ENCODE measurements around the gene MFSD2A. TPM values are rescaled to one million over a fixed set of nuclear protein-coding genes. Genes with fewer than 3 reads are reported as not detected.
"Not testable (repeated sequence)": the region's sequence is repeated elsewhere in the genome, so short reads cannot be mapped to it uniquely, and the experiment has no call there.

MFSD2A gene
- total RNA-seq, 1 donor from 2014 or later, result 4.6 TPM

- DNase-seq (ENCODE audit: low read depth), result no peak
- Histone ChIP-seq H3K27me3 (ENCODE audit: control insufficient read depth, insufficient read depth, low read length) (no peaks in the 10 kb centered on the region), H3K36me3 (ENCODE audit: control insufficient read depth, insufficient read depth, low read length) (peaks cover 3% of the 10 kb centered on the region), H3K4me3 (ENCODE audit: low read depth, low read length) (no peak overlapping the region)
- TF ChIP-seq, protein P1, sequence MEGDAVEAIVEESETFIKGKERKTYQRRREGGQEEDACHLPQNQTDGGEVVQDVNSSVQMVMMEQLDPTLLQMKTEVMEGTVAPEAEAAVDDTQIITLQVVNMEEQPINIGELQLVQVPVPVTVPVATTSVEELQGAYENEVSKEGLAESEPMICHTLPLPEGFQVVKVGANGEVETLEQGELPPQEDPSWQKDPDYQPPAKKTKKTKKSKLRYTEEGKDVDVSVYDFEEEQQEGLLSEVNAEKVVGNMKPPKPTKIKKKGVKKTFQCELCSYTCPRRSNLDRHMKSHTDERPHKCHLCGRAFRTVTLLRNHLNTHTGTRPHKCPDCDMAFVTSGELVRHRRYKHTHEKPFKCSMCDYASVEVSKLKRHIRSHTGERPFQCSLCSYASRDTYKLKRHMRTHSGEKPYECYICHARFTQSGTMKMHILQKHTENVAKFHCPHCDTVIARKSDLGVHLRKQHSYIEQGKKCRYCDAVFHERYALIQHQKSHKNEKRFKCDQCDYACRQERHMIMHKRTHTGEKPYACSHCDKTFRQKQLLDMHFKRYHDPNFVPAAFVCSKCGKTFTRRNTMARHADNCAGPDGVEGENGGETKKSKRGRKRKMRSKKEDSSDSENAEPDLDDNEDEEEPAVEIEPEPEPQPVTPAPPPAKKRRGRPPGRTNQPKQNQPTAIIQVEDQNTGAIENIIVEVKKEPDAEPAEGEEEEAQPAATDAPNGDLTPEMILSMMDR (IDR thresholded peaks at IDR 0.05; ENCODE audit: insufficient read depth, low read length, poor library complexity, severe bottlenecking), result no peak
These were observed 4.8 kb downstream of the MFSD2A start for GRCh38 chr1:39959651-39960333.

DNA sequence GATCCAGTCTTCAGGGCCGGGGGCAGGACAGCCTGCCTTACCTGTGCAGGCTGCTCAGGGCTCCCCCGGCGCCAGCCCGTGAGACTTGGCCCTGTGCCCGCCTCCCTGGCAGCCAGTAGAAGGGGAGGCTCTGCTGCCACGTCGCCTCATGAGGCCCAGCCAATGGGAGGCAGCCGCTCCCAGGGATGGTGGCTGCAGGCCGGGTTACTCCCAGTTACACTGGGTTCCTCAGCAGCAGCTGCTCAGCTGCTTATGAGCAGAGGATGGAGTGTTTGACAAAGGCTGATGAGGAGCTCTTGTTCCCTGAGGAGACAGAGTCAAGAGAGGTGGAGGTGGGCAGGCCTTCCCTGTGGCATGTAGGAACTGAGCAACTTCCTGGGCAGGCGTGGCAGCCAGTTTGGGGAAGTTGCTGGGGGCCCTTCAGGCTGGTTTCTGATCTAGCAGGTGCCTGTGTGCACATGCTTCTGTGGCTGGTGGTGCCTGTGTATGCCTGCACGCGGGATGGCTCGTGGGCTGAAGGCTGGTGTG is 5.5 kb downstream of the MFSD2A start:
- Histone ChIP-seq H3K4me3 (ENCODE audit: low read depth, low read length) (no peak overlapping the region), H3K27me3 (ENCODE audit: control insufficient read depth, insufficient read depth, low read length) (no peaks in the 10 kb centered on the region), H3K36me3 (ENCODE audit: control insufficient read depth, insufficient read depth, low read length) (peaks cover 3% of the 10 kb centered on the region)
- TF ChIP-seq, protein P1 (IDR thresholded peaks at IDR 0.05; ENCODE audit: insufficient read depth, low read length, poor library complexity, severe bottlenecking), result no peak
- no peak for DNase-seq (ENCODE audit: low read depth)

GRCh38 chr1:39962450-39962825 is 7.5 kb downstream of the MFSD2A start:
- no peak for DNase-seq (ENCODE audit: low read depth)
- TF ChIP-seq, protein P1 (IDR thresholded peaks at IDR 0.05; ENCODE audit: insufficient read depth, low read length, poor library complexity, severe bottlenecking), result no peak
- peaks cover 3% of the 10 kb centered on the region for H3K36me3 ChIP-seq (ENCODE audit: control insufficient read depth, insufficient read depth, low read length)
- no peaks in the 10 kb centered on the region for H3K27me3 ChIP-seq (ENCODE audit: control insufficient read depth, insufficient read depth, low read length)
- no peak overlapping the region for H3K4me3 ChIP-seq (ENCODE audit: low read depth, low read length)

GRCh38 chr1:39962964-39963363 is 8.0 kb downstream of the MFSD2A start:
- H3K4me3 ChIP-seq (ENCODE audit: low read depth, low read length); H3K27me3 ChIP-seq (ENCODE audit: control insufficient read depth, insufficient read depth, low read length); H3K36me3 ChIP-seq (ENCODE audit: control insufficient read depth, insufficient read depth, low read length); DNase-seq (ENCODE audit: low read depth): not testable (repeated sequence)

GRCh38 chr1:39964552-39964951 is 9.6 kb downstream of the MFSD2A start:
- H3K36me3 ChIP-seq (ENCODE audit: control insufficient read depth, insufficient read depth, low read length), result peaks cover 4% of the 10 kb centered on the region
- H3K4me3 ChIP-seq (ENCODE audit: low read depth, low read length), result no peak overlapping the region
- TF ChIP-seq, protein P1 (IDR thresholded peaks at IDR 0.05; ENCODE audit: insufficient read depth, low read length, poor library complexity, severe bottlenecking), result no peak
- no peak for DNase-seq (ENCODE audit: low read depth)
- H3K27me3 ChIP-seq (ENCODE audit: control insufficient read depth, insufficient read depth, low read length), result no peaks in the 10 kb centered on the region

DNA sequence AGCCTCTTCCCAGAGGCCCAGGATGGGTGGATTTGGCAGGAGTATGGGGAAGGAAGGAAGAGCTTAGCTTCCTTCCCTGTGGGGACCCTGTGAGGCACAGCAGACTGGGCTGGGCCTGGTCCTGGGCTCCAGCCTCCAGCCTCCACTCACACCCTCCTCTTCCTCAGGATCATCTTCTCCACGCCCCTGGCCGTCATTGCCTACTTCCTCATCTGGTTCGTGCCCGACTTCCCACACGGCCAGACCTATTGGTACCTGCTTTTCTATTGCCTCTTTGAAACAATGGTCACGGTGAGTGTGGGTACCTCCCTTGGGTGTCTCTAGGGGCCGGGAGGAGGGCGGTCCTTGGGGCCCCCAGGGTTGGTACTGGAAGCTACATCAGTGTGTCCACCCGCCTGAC is 10.1 kb downstream of the MFSD2A start:
- Histone ChIP-seq H3K27me3 (ENCODE audit: control insufficient read depth, insufficient read depth, low read length) (no peaks in the 10 kb centered on the region), H3K36me3 (ENCODE audit: control insufficient read depth, insufficient read depth, low read length) (peaks cover 1% of the 10 kb centered on the region), H3K4me3 (ENCODE audit: low read depth, low read length) (no peak overlapping the region)
- TF ChIP-seq, protein P1 (IDR thresholded peaks at IDR 0.05; ENCODE audit: insufficient read depth, low read length, poor library complexity, severe bottlenecking), result no peak
- DNase-seq (ENCODE audit: low read depth), result no peak

Measured in kidney epithelial cell (primary cell).